D341Med (cell line): ENCODE results near the gene BBS4.
"Not testable (repeated sequence)": the region's sequence is repeated elsewhere in the genome, so short reads cannot be mapped to it uniquely, and the experiment has no call there.

Source experiments
- DNase-seq: peaks from one replicate; pipeline ENCODE4 v3.0.0; 2012; ENCODE audit warnings: low spot score

The BBS4 gene

DNA sequence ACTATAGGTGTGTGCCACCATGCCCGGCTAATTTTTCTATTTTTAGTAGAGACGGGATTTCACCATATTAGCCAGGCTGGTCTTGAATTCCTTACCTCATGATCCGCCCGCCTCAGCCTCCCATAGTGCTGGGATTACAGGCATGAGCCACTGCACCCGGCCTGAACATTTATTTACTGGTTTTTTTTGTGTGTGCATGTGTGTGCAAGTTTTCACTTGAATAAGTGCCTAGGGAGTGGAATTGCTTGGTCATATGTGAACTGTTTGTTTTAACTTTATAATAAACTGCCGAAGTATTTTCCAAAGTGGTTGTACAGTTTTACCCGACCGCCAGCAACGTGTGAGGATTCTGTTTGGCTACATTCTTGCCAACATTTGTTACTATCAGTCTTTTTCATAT lies 14.1 kb downstream of the BBS4 start:
- DNase-seq, result no peak

- no peak for DNase-seq
Observed at GRCh38 chr15:72706266-72706665, 20.3 kb downstream of the BBS4 start.

DNA sequence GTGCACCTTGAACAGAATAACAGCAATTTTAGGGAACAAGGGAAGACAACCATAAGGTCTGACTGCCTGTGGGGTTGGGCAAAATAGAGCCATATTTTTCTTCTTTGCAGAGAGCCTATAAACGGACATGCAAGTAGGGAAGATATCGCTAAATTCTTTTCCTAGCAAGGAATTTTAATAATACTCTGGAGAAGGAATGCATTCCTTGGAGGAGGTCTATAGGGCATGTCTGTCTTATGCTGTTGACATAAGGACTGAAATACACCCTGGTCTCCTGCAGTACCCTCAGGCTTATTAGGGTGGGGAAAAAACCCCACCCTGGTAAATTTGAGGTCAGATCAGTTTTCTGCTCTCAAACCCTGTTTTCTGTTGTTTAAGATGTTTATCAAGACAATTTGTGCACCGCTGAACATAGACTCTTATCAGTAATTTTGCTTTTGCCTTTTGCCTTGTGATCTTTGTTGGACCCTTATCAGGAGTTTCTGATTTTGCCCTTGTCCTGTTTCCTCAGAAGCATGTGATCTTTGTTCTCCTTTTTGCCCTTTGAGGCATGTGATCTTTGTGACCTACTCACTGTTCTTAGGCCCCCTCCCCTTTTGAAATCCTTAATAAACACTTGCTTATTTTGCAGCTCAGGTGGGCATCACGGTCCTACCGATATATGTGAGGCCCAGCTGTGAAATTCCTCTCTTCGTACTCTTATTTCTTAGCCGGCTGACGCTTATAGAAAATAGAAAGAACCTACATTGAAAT lies 22.7 kb downstream of the BBS4 start:
- DNase-seq, result not testable (repeated sequence)

GRCh38 chr15:72722071-72722696 lies 36.2 kb downstream of the BBS4 start:
- DNase-seq, result peak; percentile 67

DNA sequence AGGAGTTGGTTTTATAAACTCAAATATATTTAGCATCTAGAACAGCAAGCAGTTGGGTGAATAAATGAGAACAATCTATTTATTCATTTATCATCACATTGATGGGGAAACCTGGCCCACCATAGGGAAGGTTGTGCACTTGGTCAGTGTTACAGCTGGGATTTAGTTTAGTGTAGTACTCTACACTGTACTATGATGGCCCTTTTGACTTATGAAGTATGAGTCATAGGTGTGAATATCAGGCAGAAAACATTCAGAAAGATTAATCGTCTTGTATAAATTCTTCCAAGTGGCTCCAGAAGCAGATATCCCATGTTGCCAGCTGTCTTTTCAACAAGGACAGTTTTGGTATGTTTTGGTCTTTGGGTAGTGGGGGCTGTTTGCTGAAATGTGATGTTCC lies 38.0 kb downstream of the BBS4 start:
- DNase-seq, result no peak

GRCh38 chr15:72725446-72725845 lies 39.4 kb downstream of the BBS4 start:
- no peak for DNase-seq

DNA sequence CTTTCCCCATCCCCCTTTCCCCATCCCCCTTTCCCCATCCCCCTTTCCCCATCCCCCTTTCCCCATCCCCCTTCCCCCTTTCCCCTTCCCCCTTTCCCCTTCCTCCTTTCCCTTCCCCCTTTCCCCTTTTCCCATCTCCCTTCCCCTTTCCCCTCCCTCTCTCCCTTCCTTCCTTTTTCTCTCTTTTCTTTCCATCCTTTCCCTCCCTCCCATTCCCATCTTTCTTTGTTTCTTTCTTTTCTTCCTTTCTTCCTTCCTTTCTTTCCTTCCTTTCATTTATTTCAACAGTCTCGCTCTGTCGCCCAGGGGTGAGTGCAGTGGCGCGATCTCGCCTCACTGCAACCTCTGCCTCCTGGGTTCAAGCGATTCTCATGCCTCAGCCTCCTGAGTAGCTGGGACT lies 39.8 kb downstream of the BBS4 start:
- DNase-seq, result not testable (repeated sequence)

DNA sequence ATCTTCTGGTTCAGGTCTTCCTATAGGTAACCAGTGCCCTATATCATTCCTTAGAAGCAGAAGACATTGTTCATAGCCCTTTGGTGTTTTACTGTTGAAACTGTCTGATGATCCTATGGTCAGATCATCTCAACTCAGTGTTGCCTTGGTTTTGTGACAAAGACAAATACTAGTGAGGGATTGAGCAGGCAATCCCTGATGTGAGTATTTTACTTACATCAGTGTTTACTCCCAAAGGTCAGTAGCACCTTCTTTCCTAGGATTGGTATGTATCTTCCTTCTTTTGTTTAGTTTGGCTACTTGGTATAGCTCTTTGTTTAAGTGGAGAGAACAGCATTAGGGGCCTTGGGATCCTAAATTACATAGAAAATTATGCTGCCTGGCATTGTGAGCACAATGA lies 41.1 kb downstream of the BBS4 start:
- DNase-seq, result no peak

DNA sequence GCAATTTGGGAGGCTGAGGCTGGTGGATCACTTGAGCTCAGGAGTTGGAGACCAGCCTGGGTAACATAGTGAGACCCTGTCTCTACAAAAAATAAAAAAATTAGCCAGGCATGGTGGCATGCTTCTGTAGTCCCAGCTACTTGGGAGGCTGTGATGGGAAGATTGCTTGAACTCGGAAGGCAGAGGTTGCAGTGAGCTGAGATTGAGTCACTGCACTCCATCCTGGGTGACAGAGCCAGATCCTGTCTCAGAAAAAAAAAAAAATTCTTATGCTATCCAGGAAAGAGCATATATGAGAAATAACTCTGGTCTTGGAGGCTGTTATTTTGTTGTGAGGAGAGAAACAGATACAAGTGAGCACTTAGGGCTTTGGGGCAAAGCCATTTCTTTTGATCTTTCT lies 42.2 kb downstream of the BBS4 start:
- not testable (repeated sequence) for DNase-seq

DNA sequence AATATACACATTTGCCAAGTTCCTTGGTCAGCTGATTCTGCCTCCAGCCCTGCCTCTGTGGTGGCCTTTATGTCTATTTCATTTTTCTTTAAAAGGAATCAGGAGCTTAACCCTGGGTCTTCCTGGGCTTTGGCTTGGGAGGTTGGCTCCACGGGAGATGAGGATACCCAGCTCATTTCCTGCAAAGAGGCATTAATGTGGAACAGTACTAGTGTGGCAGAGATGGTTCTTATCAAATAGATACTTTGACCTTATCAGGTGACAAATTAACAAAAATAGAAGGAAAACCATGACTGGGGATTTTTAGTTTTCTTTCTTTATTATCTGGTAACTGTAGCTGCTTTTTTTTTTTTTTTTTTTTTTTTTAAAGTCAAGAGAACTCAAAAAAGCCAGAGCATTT lies 42.8 kb downstream of the BBS4 start:
- no peak for DNase-seq

GRCh38 chr15:72732086-72732485 lies 46.1 kb downstream of the BBS4 start:
- DNase-seq, result no peak

DNA sequence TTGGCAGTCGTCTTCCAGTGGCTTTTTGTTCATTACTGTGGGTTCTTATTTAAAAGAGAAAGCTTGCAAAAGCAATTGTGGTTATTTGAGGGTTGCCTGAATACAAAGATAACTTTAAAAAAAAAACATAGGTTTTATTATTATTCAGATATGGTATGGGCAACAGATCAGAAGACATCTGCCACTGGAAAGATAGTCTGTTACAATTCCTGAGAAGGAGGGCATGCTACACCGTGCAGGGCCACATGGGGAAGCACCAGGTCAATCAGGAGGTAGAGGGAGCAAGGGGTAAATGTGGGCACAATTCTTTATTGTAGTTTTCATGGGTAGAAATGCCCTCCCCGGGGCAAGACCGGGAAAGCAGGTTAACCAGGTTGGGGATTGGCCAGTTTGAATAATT lies 46.5 kb downstream of the BBS4 start:
- DNase-seq, result no peak

- no peak for DNase-seq
Observed at GRCh38 chr15:72733941-72734738, 48.1 kb downstream of the BBS4 start.

- DNase-seq, result no peak
Observed at GRCh38 chr15:72735111-72735510, 49.1 kb downstream of the BBS4 start.

DNA sequence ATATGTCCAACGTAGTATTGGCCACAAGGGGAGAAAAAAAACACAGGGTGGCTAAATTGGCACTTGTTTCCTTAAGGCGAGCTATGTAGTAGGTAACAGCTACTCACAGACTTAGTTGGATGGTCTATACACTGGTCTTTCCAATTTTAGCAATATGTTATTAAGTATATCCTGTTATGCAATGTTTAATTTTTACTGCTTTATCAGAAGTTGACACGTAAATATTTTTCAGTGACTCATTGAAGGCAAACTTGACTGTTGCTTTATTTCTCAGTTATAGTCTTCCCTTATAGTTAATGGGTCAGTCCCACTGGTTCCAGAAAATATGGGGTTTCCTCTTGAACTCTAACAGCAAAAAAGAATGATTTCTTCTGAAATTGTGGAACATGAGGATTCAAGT lies 51.1 kb downstream of the BBS4 start:
- no peak for DNase-seq

GRCh38 chr15:72737723-72738122 lies 51.7 kb downstream of the BBS4 start:
- no peak for DNase-seq

DNA sequence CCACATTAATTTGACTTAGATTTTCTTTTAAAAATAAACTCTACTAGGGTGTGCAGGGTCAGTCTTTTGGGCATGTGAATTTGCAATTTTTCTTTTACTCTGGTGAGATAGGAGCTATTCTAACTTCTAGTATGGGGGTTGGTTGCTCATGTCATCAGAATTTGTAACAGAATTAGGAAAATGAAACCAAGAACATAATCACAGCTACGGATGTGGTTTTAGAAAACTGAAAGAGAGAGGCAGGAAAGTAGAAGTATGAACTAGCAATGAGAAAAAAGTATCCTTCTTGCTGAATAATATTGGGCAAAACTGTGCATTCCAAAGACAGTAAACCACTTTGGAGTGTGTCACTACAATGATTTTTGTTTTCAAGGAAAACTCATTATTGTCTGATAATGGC lies 54.2 kb downstream of the BBS4 start:
- DNase-seq, result no peak

DNA sequence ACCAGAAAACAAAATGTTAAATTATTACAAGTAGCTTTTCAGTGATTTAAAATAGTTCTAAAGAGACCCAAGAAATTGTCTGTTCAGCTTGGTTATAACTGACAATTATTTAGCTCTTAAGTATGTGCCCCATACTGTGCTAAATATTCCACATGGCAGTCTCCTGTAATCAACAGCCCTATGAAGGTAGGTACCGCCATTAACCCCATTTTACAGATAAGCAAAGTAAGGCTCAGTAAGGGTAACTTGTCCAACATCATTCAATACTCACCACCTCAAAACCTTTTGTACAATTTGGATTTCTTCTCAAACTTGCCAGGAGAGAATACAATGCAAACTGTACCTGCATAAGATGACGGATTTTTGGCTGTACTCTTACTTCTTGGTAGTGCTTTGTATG lies 63.7 kb downstream of the BBS4 start:
- no peak for DNase-seq

GRCh38 chr15:72751751-72752455 lies 65.9 kb downstream of the BBS4 start:
- DNase-seq, result no peak

GRCh38 chr15:72754096-72754495 lies 68.1 kb downstream of the BBS4 start:
- DNase-seq, result no peak

DNA sequence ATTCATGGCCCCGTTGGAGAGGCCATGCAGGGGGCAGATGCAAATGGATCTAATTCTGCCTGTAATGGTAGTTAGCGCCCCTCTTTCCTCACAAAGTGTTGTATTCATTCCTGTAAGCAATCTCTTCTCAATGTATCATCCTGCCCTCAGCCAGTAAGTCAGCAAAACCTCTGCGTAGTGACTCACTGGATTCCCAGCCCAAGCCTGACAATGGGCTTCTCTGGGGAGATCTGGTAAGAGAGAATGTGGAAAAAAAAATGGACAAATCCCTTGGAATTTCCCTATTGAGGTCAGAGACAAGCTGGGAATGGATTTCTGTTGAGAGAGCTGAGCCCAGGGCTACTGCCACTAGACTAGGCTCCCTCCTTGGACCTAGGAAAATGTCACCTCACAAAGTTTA lies 72.2 kb downstream of the BBS4 start:
- DNase-seq, result no peak

- no peak for DNase-seq
Observed at GRCh38 chr15:72760590-72761260, 74.7 kb downstream of the BBS4 start.
